ENCODE data around the gene MYL6B. TPM values are rescaled to one million over a fixed set of nuclear protein-coding genes. Genes with fewer than 3 reads are reported as not detected.

Gene MYL6B
- total and polyA plus RNA-seq, 2 donors (not counting 3 experiments of a cell fraction or from before 2014, with no cell fraction given), result 135 to 185 TPM

DNA sequence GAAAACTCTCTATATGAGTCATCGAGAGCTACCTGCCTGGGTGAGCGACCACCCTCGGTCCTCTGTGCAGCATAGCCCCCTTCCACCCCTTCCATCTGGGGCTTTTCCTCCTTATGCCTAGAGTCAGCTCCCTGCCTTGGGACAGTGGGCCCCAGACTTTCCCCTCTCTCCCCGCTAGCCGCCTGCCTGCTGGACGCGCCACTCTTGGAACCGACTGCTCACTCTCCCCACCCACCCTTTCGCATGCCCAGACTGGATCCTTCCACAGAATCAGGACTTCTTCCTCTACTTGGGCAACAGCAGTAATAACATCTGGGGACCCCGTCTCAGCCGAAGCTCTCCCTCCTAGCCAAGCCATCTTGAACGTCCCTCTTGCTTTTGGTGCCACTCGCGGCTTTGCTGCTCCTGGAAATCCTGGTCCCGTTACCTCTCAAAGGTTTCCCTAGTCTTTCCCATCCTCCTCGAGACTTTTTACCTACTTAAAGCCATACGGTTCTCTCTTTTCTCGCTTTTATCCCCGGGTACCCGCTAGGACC, 23.6 kb upstream of the MYL6B start:
- BruUV-seq (replicated peaks), result no TSS peak
- dilution Hi-C loops (cut with MboI; ENCODE audit: extremely low pct_ligation_motif_present, low sequenced_read_pairs), result no loop called here
- peak; percentile 67 for FAIRE-seq
- peak overlapping the region; percentile 66 for H3K9ac ChIP-seq (replicated peaks; ENCODE audit: extremely low read depth, insufficient read depth, low read length)
- peak overlapping the region; percentile 23 for H3K27ac ChIP-seq (ENCODE audit: insufficient read depth, low read depth, low read length)
- H2AFZ ChIP-seq (ENCODE audit: low read depth, low read length), result peak overlapping the region; percentile 16
- no peaks in the 10 kb centered on the region for H3K9me3 ChIP-seq (replicated peaks; ENCODE audit: control insufficient read depth, insufficient read depth, low read length)
- no peaks in the 10 kb centered on the region for H4K20me1 ChIP-seq (replicated peaks; ENCODE audit: control insufficient read depth, extremely low read depth, insufficient read depth, low read length)
- H3K36me3 ChIP-seq (ENCODE audit: control insufficient read depth in 2 of 2, extremely low read depth in 1 of 2, insufficient read depth in 2 of 2, low read length in 2 of 2), result peaks cover 9 to 28% of the 10 kb centered on the region in 2 experiments
- CTCF ChIA-PET, result interaction anchor here (0.9 to 3.1 kb wide), 14 partner anchors 8 to 390 kb away, joined by 3 to 40 read pairs (median 6); partner anchors contain the start of genes MYL6, MYL6B, RNF41 and SMARCC2
- POLR2A ChIA-PET, result interaction anchor here (0.6 to 2.6 kb wide), 9 partner anchors 10 to 206 kb away, joined by 3 to 38 read pairs (median 6); partner anchors contain the start of genes MYL6, PA2G4, RNF41 and ZC3H10
- no peaks in the 10 kb centered on the region for H3K9me1 ChIP-seq (replicated peaks; ENCODE audit: control insufficient read depth, extremely low read depth, insufficient read depth, low read length)
- H3K27me3 ChIP-seq (ENCODE audit: control insufficient read depth in 2 of 2, insufficient read depth in 2 of 2, low read length in 2 of 2), result no peaks in the 10 kb centered on the region
- peak overlapping the region; percentile 54 for H3K4me2 ChIP-seq (ENCODE audit: insufficient read depth, low read length)
- peaks cover 28% of the 10 kb centered on the region for H3K4me1 ChIP-seq (ENCODE audit: control insufficient read depth, extremely low read depth, insufficient read depth, low read length)
- H3K4me3 ChIP-seq (replicated peaks in 1 of 3; ENCODE audit: insufficient read depth in 1 of 3, low read depth in 1 of 3, low read length in 3 of 3), result peak overlapping the region; percentile 63 to 75 (median 68)
- TF ChIP-seq JUN (IDR thresholded peaks at IDR 0.05; ENCODE audit: borderline replicate concordance, insufficient read depth, insufficient read length, low read depth), result no peak
- peaks cover 19% of the 10 kb centered on the region for H3K79me2 ChIP-seq (ENCODE audit: control insufficient read depth, insufficient read depth, low read length)
- peak; percentile 44 for DNase-seq (ENCODE audit: low read depth, low spot score)
- intact Hi-C loops (cut with micrococcal nuclease), result loop anchor here (1.0 kb wide), 1 partner anchor 24 kb away; the partner anchor contains the start of gene MYL6B

DNA sequence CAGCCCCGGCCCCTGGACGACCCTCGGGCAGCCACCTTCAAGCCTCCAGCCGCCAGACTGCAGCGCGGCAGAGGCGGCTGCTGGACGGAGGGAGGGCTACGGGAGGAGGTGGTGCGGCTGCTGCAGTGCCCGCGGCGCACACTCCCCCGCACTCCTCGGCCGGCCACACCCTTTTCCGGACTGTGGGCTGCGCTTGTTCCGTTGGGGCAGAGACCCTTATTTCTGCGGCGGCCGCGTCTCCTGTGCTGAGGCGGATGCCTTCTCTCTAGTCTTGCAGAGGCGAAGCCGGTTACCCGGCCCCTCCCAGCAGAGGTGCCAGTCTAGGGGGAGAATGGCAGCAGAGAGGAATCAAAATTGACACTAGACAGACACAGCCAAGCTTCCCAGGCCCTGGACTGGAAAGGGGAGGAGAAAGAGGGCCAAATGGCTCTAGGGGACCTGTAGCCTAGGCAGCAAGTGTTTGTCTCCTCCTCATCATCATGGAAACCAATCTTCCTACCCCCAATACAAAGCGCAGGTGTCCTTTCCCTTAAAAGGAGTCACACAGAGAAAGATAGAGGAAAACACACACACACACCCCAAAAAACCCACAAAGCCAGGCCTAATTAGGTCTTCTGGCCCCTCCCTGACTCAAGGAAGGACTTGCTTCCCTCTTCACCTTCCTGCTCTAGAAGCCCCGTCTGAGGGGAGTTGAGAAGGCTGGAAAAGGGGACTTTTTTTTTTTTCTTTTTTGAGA, 23.0 kb upstream of the MYL6B start:
- BruUV-seq (replicated peaks), result no TSS peak
- Histone ChIP-seq H4K20me1 (replicated peaks; ENCODE audit: control insufficient read depth, extremely low read depth, insufficient read depth, low read length) (no peaks in the 10 kb centered on the region), H3K27ac (ENCODE audit: insufficient read depth, low read depth, low read length) (no peak overlapping the region), H3K4me1 (ENCODE audit: control insufficient read depth, extremely low read depth, insufficient read depth, low read length) (peaks cover 28% of the 10 kb centered on the region), H3K79me2 (ENCODE audit: control insufficient read depth, insufficient read depth, low read length) (peaks cover 19% of the 10 kb centered on the region), H3K9ac (replicated peaks; ENCODE audit: extremely low read depth, insufficient read depth, low read length) (peak overlapping the region; percentile 66), H3K27me3 (ENCODE audit: control insufficient read depth in 2 of 2, insufficient read depth in 2 of 2, low read length in 2 of 2) (no peaks in the 10 kb centered on the region), H3K36me3 (ENCODE audit: control insufficient read depth in 2 of 2, extremely low read depth in 1 of 2, insufficient read depth in 2 of 2, low read length in 2 of 2) (peaks cover 9 to 33% of the 10 kb centered on the region in 2 experiments), H2AFZ (ENCODE audit: low read depth, low read length) (peak overlapping the region; percentile 16), H3K4me3 (replicated peaks in 1 of 3; ENCODE audit: insufficient read depth in 1 of 3, low read depth in 1 of 3, low read length in 3 of 3) (peak overlapping the region; percentile 63 to 75 (median 68)), H3K4me2 (ENCODE audit: insufficient read depth, low read length) (peak overlapping the region; percentile 54), H3K9me3 (replicated peaks; ENCODE audit: control insufficient read depth, insufficient read depth, low read length) (no peaks in the 10 kb centered on the region), H3K9me1 (replicated peaks; ENCODE audit: control insufficient read depth, extremely low read depth, insufficient read depth, low read length) (no peaks in the 10 kb centered on the region)
- peak; percentile 73 for FAIRE-seq
- CTCF ChIA-PET, result interaction anchor here (1.0 to 3.1 kb wide), 2 partner anchors 11 to 60 kb away, joined by 4 to 31 read pairs; partner anchors contain the start of gene ZC3H10
- POLR2A ChIA-PET, result interaction anchor here (0.6 to 2.3 kb wide), 2 partner anchors 29 to 206 kb away, joined by 3 to 38 read pairs; partner anchors contain the start of gene MYL6
- peak; percentile 51 for DNase-seq (ENCODE audit: low read depth, low spot score)
- dilution Hi-C loops (cut with MboI; ENCODE audit: extremely low pct_ligation_motif_present, low sequenced_read_pairs) (no loop called here), intact Hi-C loops (cut with micrococcal nuclease) (no loop called here)
- peak; percentile 70 for TF ChIP-seq POLR2AphosphoS5 (IDR thresholded peaks at IDR 0.05; ENCODE audit: insufficient read depth, low read depth, low read length)
- TF ChIP-seq GATA2 (IDR thresholded peaks at IDR 0.05; ENCODE audit: insufficient read depth, insufficient read length, low read depth, low read length), result no peak
- peak; percentile 32 for TF ChIP-seq POLR2A (IDR thresholded peaks at IDR 0.05; ENCODE audit: low read depth, low read length)
